ENCODE results near the gene PROK1.

PROK1 gene

DNA sequence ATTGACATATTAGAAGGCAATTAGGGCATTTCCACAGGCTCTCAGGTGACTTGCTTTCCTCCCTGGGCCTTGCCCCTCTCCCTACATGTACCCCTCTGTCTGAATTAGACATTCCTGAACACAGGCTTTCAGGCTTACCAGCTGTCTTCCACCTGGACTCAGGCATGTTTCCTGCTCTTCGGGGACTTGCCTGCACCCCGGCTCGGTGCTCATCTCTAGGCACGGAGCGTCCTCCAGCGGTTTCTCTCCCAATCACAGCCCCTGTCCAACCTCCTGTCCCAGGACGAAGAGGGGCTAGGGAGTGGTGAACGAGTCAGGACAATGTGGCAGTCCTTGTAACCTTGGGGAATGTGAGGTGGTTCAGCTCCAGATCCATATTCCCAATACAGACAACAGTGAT, 4.2 kb downstream of the PROK1 start:
- H3K4me3 ChIP-seq (ENCODE audit: low read depth, low read length, poor library complexity, severe bottlenecking): no peak overlapping the region
- TF ChIP-seq, protein P1, sequence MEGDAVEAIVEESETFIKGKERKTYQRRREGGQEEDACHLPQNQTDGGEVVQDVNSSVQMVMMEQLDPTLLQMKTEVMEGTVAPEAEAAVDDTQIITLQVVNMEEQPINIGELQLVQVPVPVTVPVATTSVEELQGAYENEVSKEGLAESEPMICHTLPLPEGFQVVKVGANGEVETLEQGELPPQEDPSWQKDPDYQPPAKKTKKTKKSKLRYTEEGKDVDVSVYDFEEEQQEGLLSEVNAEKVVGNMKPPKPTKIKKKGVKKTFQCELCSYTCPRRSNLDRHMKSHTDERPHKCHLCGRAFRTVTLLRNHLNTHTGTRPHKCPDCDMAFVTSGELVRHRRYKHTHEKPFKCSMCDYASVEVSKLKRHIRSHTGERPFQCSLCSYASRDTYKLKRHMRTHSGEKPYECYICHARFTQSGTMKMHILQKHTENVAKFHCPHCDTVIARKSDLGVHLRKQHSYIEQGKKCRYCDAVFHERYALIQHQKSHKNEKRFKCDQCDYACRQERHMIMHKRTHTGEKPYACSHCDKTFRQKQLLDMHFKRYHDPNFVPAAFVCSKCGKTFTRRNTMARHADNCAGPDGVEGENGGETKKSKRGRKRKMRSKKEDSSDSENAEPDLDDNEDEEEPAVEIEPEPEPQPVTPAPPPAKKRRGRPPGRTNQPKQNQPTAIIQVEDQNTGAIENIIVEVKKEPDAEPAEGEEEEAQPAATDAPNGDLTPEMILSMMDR (IDR thresholded peaks at IDR 0.05; ENCODE audit: low read length): peak; percentile 45; the same call in 1 of the 2 replicates
- no peak for TF ChIP-seq EZH2 (IDR thresholded peaks at IDR 0.05; ENCODE audit: borderline replicate concordance, low read length)

DNA sequence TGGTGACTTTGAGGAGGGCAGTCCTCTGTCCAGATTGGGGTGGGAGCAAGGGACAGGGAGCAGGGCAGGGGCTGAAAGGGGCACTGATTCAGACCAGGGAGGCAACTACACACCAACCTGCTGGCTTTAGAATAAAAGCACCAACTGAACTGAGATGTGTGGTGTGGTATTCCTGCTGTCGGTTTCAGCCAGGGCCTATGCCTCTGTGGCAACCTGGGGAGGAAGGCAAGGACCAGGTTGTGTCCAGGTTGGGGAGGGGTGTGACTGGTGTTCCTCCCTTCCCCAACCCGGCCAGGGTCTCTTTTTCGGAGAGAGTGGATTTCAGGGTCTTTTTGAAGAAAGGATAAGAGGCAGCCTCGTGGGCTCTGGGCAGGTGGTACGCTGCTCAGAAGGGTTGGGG, 6.3 kb downstream of the PROK1 start:
- TF ChIP-seq, protein P1 (IDR thresholded peaks at IDR 0.05; ENCODE audit: low read length): no peak
- no peak for TF ChIP-seq EZH2 (IDR thresholded peaks at IDR 0.05; ENCODE audit: borderline replicate concordance, low read length)
- no peaks in the 10 kb centered on the region for H3K9me2 ChIP-seq (ENCODE audit: low read depth, low read length)
- H2AFZ ChIP-seq (ENCODE audit: low read length): no peak overlapping the region
- no peaks in the 10 kb centered on the region for H4K20me1 ChIP-seq (ENCODE audit: insufficient read depth, low read length)
- H3K4me3 ChIP-seq (ENCODE audit: low read depth, low read length, poor library complexity, severe bottlenecking): no peak overlapping the region
- peaks cover 3% of the 10 kb centered on the region; the same call in 1 of the 2 replicates for H3K27me3 ChIP-seq (ENCODE audit: insufficient read depth, low read length)
- no peaks in the 10 kb centered on the region for H3F3A ChIP-seq (ENCODE audit: insufficient read depth, low read length)
- H3K9ac ChIP-seq (ENCODE audit: low read length): no peak overlapping the region
- no peaks in the 10 kb centered on the region for H3K79me2 ChIP-seq (ENCODE audit: insufficient read depth, low read length)
- H3K4me2 ChIP-seq (ENCODE audit: low read length): no peak overlapping the region
- H3K36me3 ChIP-seq (ENCODE audit: insufficient read depth, low read length): no peaks in the 10 kb centered on the region
- H3K9me3 ChIP-seq (ENCODE audit: low read length): no peaks in the 10 kb centered on the region
- H3K4me1 ChIP-seq (ENCODE audit: insufficient read depth, low read length, severe bottlenecking): no peaks in the 10 kb centered on the region
- H3K27ac ChIP-seq (ENCODE audit: low read depth, low read length, poor library complexity, severe bottlenecking): no peak overlapping the region

More for the DNA sequence above, 4.2 kb downstream of the PROK1 start:
- Histone ChIP-seq H3K9ac (ENCODE audit: low read length) (no peak overlapping the region), H3K4me1 (ENCODE audit: insufficient read depth, low read length, severe bottlenecking) (no peaks in the 10 kb centered on the region), H3K27ac (ENCODE audit: low read depth, low read length, poor library complexity, severe bottlenecking) (no peak overlapping the region), H2AFZ (ENCODE audit: low read length) (no peak overlapping the region), H3K9me3 (ENCODE audit: low read length) (no peaks in the 10 kb centered on the region), H3K36me3 (ENCODE audit: insufficient read depth, low read length) (no peaks in the 10 kb centered on the region), H3F3A (ENCODE audit: insufficient read depth, low read length) (no peaks in the 10 kb centered on the region), H3K27me3 (ENCODE audit: insufficient read depth, low read length) (peaks cover 3% of the 10 kb centered on the region; the same call in 1 of the 2 replicates), H3K79me2 (ENCODE audit: insufficient read depth, low read length) (no peaks in the 10 kb centered on the region), H3K4me2 (ENCODE audit: low read length) (no peak overlapping the region), H4K20me1 (ENCODE audit: insufficient read depth, low read length) (no peaks in the 10 kb centered on the region), H3K9me2 (ENCODE audit: low read depth, low read length) (no peaks in the 10 kb centered on the region)

DNA sequence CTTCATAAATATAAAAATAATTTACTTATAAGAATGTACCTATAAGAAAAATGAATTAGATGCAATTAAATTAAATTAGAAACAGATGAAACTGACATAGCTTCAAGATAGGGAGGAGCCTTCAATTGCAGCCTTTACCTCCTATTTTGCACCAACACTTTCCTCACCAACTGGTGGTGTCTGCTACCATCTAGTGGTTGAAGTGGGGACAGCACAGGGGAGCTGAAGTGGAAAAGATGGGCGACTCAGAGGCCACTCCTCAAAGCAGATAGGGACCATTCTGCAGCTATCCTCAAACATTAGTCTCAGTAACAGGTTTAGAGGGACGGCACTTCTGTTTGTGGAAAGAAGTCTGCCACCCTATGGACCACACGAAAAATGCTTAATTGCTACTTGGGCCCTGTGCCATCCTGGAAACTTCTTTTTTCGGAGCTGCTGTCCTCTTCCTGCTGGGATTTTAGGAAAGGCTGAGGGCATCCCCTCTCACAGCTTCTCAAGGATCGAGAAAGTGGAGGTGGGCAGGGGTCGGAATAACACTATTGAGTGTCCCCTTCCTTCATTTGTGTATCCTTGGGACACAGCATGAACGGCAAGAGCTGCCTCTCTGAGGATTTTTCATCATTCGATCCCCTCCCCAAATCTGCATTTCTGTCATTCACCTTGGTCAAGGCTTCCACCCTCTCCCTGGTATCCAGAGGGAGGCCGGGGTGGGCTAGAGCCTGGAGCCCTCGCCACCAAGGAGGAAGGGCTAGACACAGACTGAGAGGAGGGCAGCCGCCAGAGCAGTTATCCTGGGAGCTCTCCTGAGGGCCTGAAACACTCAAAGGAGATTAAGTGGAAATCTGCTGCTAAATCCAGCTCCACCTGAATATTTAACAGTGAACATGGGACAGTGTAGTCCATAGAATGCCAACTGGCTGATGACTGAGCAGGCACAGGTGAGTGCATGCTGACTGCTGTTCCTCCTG, 9.6 kb downstream of the PROK1 start:
- H2AFZ ChIP-seq (ENCODE audit: low read length): no peak overlapping the region
- H3K4me1 ChIP-seq (ENCODE audit: insufficient read depth, low read length, severe bottlenecking): no peaks in the 10 kb centered on the region
- H3F3A ChIP-seq (ENCODE audit: insufficient read depth, low read length): no peaks in the 10 kb centered on the region
- no peak overlapping the region for H3K27ac ChIP-seq (ENCODE audit: low read depth, low read length, poor library complexity, severe bottlenecking)
- no peaks in the 10 kb centered on the region for H3K36me3 ChIP-seq (ENCODE audit: insufficient read depth, low read length)
- H3K4me2 ChIP-seq (ENCODE audit: low read length): no peak overlapping the region
- H3K4me3 ChIP-seq (ENCODE audit: low read depth, low read length, poor library complexity, severe bottlenecking): no peak overlapping the region
- no peaks in the 10 kb centered on the region for H3K9me3 ChIP-seq (ENCODE audit: low read length)
- H3K79me2 ChIP-seq (ENCODE audit: insufficient read depth, low read length): no peaks in the 10 kb centered on the region
- H3K9ac ChIP-seq (ENCODE audit: low read length): no peak overlapping the region
- H4K20me1 ChIP-seq (ENCODE audit: insufficient read depth, low read length): no peaks in the 10 kb centered on the region
- H3K27me3 ChIP-seq (ENCODE audit: insufficient read depth, low read length): peaks cover 3% of the 10 kb centered on the region; the same call in 1 of the 2 replicates
- H3K9me2 ChIP-seq (ENCODE audit: low read depth, low read length): no peaks in the 10 kb centered on the region
- TF ChIP-seq, protein P1 (IDR thresholded peaks at IDR 0.05; ENCODE audit: low read length): peak; percentile 91
- no peak for TF ChIP-seq EZH2 (IDR thresholded peaks at IDR 0.05; ENCODE audit: borderline replicate concordance, low read length)
